Activated naive CD8-positive, alpha-beta T cell (primary cell): ENCODE results near the gene CEACAM4.
"Not testable (repeated sequence)": the region's sequence is repeated elsewhere in the genome, so short reads cannot be mapped to it uniquely, and the experiment has no call there.

Source experiments
- H3K27ac Mint-ChIP-seq: one replicate; pipeline ENCODE4 v1.8.0; 2021; ENCODE audit warnings: mixed read lengths
- H3K27me3 Mint-ChIP-seq: one replicate; pipeline ENCODE4 v1.8.0; 2021; ENCODE audit warnings: mixed read lengths
- H3K36me3 Mint-ChIP-seq: one replicate; pipeline ENCODE4 v1.8.0; 2021; ENCODE audit warnings: mixed read lengths
- H3K4me1 Mint-ChIP-seq: one replicate; pipeline ENCODE4 v1.8.0; 2021; ENCODE audit warnings: low read depth, mixed read lengths
- H3K4me3 Mint-ChIP-seq: one replicate; pipeline ENCODE4 v1.8.0; 2021; ENCODE audit warnings: mild to moderate bottlenecking, mixed read lengths
- H3K9me3 Mint-ChIP-seq: one replicate; pipeline ENCODE4 v1.8.0; 2021; ENCODE audit warnings: low read depth, mixed read lengths

CEACAM4 gene

GRCh38 chr19:41626877-41627276 lies at the start of gene CEACAM4:
Gene CEACAM4 (minus strand): TSS chr19:41627074. CDS start chr19:41626963, 111 bp downstream.
- Mint-ChIP-seq H3K36me3 (no peaks in the 10 kb centered on the region), H3K4me3 (no peak within 1 kb of the TSS), H3K9me3 (peaks cover 3% of the 10 kb centered on the region), H3K27ac (no peak within 1 kb of the TSS), H3K4me1 (no peaks in the 10 kb centered on the region), H3K27me3 (peaks cover 8% of the 10 kb centered on the region)

- Mint-ChIP-seq H3K27me3 (peaks cover 43% of the 10 kb centered on the region), H3K9me3 (peaks cover 8% of the 10 kb centered on the region), H3K36me3 (no peaks in the 10 kb centered on the region), H3K4me3 (no peak overlapping the region), H3K27ac (no peak overlapping the region), H3K4me1 (no peaks in the 10 kb centered on the region)
These were observed 44.6 kb upstream of the CEACAM4 start for GRCh38 chr19:41671486-41671885.

GRCh38 chr19:41670755-41671154 lies 43.9 kb upstream of the CEACAM4 start:
- no peak overlapping the region for H3K27ac Mint-ChIP-seq
- no peaks in the 10 kb centered on the region for H3K4me1 Mint-ChIP-seq
- H3K9me3 Mint-ChIP-seq, result peaks cover 8% of the 10 kb centered on the region
- no peaks in the 10 kb centered on the region for H3K36me3 Mint-ChIP-seq
- no peak overlapping the region for H3K4me3 Mint-ChIP-seq
- peaks cover 43% of the 10 kb centered on the region for H3K27me3 Mint-ChIP-seq

- no peak overlapping the region for H3K4me3 Mint-ChIP-seq
- peaks cover 13% of the 10 kb centered on the region for H3K9me3 Mint-ChIP-seq
- H3K36me3 Mint-ChIP-seq, result peaks cover 3% of the 10 kb centered on the region
- H3K27ac Mint-ChIP-seq, result no peak overlapping the region
- H3K27me3 Mint-ChIP-seq, result peaks cover 36% of the 10 kb centered on the region
- H3K4me1 Mint-ChIP-seq, result no peaks in the 10 kb centered on the region
These were observed 41.4 kb upstream of the CEACAM4 start for GRCh38 chr19:41668315-41668714.

- Mint-ChIP-seq H3K4me3 (no peak overlapping the region), H3K4me1 (no peaks in the 10 kb centered on the region), H3K27ac (no peak overlapping the region), H3K36me3 (peaks cover 5% of the 10 kb centered on the region), H3K27me3 (peaks cover 25% of the 10 kb centered on the region), H3K9me3 (peaks cover 13% of the 10 kb centered on the region)
These were observed 39.2 kb upstream of the CEACAM4 start for GRCh38 chr19:41666075-41666474.

- Mint-ChIP-seq H3K9me3 (no peaks in the 10 kb centered on the region), H3K27me3 (peaks cover 5% of the 10 kb centered on the region)
These were observed 30.3 kb upstream of the CEACAM4 start for GRCh38 chr19:41657157-41657556.

GRCh38 chr19:41656756-41657155 lies 29.9 kb upstream of the CEACAM4 start:
- H3K36me3 Mint-ChIP-seq, H3K4me1 Mint-ChIP-seq, H3K27ac Mint-ChIP-seq, H3K4me3 Mint-ChIP-seq, H3K9me3 Mint-ChIP-seq, H3K27me3 Mint-ChIP-seq: not testable (repeated sequence)

More at GRCh38 chr19:41657157-41657556, 30.3 kb upstream of the CEACAM4 start:
- peaks cover 9% of the 10 kb centered on the region for H3K4me1 Mint-ChIP-seq
- no peak overlapping the region for H3K4me3 Mint-ChIP-seq
- H3K36me3 Mint-ChIP-seq, result peaks cover 7% of the 10 kb centered on the region
- no peak overlapping the region for H3K27ac Mint-ChIP-seq

GRCh38 chr19:41652250-41652649 lies 25.4 kb upstream of the CEACAM4 start:
- Mint-ChIP-seq H3K27me3 (peaks cover 14% of the 10 kb centered on the region), H3K9me3 (no peaks in the 10 kb centered on the region), H3K27ac (no peak overlapping the region), H3K4me1 (peaks cover 9% of the 10 kb centered on the region), H3K36me3 (peaks cover 7% of the 10 kb centered on the region), H3K4me3 (no peak overlapping the region)

GRCh38 chr19:41649827-41650226 lies 23.0 kb upstream of the CEACAM4 start:
- Mint-ChIP-seq H3K9me3 (no peaks in the 10 kb centered on the region), H3K4me3 (no peak overlapping the region), H3K27me3 (peaks cover 17% of the 10 kb centered on the region), H3K27ac (no peak overlapping the region), H3K4me1 (no peaks in the 10 kb centered on the region), H3K36me3 (peaks cover 3% of the 10 kb centered on the region)

GRCh38 chr19:41646589-41647204 lies 19.8 kb upstream of the CEACAM4 start:
- H3K4me3 Mint-ChIP-seq, result no peak overlapping the region
- no peaks in the 10 kb centered on the region for H3K9me3 Mint-ChIP-seq
- H3K27ac Mint-ChIP-seq, result no peak overlapping the region
- peaks cover 16% of the 10 kb centered on the region for H3K27me3 Mint-ChIP-seq
- H3K36me3 Mint-ChIP-seq, result no peaks in the 10 kb centered on the region
- H3K4me1 Mint-ChIP-seq, result peaks cover 3% of the 10 kb centered on the region

GRCh38 chr19:41641879-41642485 lies 15.1 kb upstream of the CEACAM4 start:
- Mint-ChIP-seq H3K9me3 (no peaks in the 10 kb centered on the region), H3K27ac (no peak overlapping the region), H3K36me3 (no peaks in the 10 kb centered on the region), H3K4me1 (peaks cover 30% of the 10 kb centered on the region), H3K27me3 (peaks cover 7% of the 10 kb centered on the region), H3K4me3 (no peak overlapping the region)

GRCh38 chr19:41638641-41639081 lies 11.8 kb upstream of the CEACAM4 start:
- no peaks in the 10 kb centered on the region for H3K9me3 Mint-ChIP-seq

GRCh38 chr19:41637484-41637883 lies 10.6 kb upstream of the CEACAM4 start:
- peaks cover 30% of the 10 kb centered on the region for H3K4me1 Mint-ChIP-seq
- H3K36me3 Mint-ChIP-seq, result peaks cover 2% of the 10 kb centered on the region
- no peaks in the 10 kb centered on the region for H3K9me3 Mint-ChIP-seq
- H3K4me3 Mint-ChIP-seq, result no peak overlapping the region
- H3K27me3 Mint-ChIP-seq, result peaks cover 15% of the 10 kb centered on the region
- no peak overlapping the region for H3K27ac Mint-ChIP-seq

More at GRCh38 chr19:41638641-41639081, 11.8 kb upstream of the CEACAM4 start:
- H3K4me3 Mint-ChIP-seq, result no peak overlapping the region
- H3K4me1 Mint-ChIP-seq, result peaks cover 30% of the 10 kb centered on the region
- H3K27ac Mint-ChIP-seq, result no peak overlapping the region
- H3K36me3 Mint-ChIP-seq, result no peaks in the 10 kb centered on the region
- peaks cover 13% of the 10 kb centered on the region for H3K27me3 Mint-ChIP-seq

GRCh38 chr19:41627966-41628675 lies 1.2 kb upstream of the CEACAM4 start:
- Mint-ChIP-seq H3K9me3 (peaks cover 3% of the 10 kb centered on the region), H3K4me3 (no peak overlapping the region), H3K36me3 (peaks cover 2% of the 10 kb centered on the region), H3K4me1 (no peaks in the 10 kb centered on the region), H3K27ac (no peak overlapping the region), H3K27me3 (peaks cover 11% of the 10 kb centered on the region)

GRCh38 chr19:41626278-41626677 lies 596 bp downstream of the CEACAM4 start:
- H3K9me3 Mint-ChIP-seq, result no peaks in the 10 kb centered on the region
- no peaks in the 10 kb centered on the region for H3K4me1 Mint-ChIP-seq
- H3K4me3 Mint-ChIP-seq, result no peak overlapping the region
- peaks cover 5% of the 10 kb centered on the region for H3K27me3 Mint-ChIP-seq
- H3K27ac Mint-ChIP-seq, result no peak overlapping the region
- no peaks in the 10 kb centered on the region for H3K36me3 Mint-ChIP-seq
